Dermis microvascular lymphatic vessel endothelial cell (primary cell): ENCODE measurements around the gene RPUSD3. TPM values are rescaled to one million over a fixed set of nuclear protein-coding genes. Genes with fewer than 3 reads are reported as not detected.

Experiments
- DNase-seq, 2 donors: peaks; one replicate each; pipeline versions ENCODE4 v3.0.0 to v3.0.0-alpha.2; 2010; ENCODE audit warnings: low read depth in 2 of 2
- total RNA-seq: library from RNA; depleted of rRNA; stranded (reverse); fragments of >200 nt; gene quantifications from 2 replicates; pipeline ENCODE4 v1.2.1, GENCODE V29; 2014

RPUSD3 gene
- total RNA-seq, 1 donor from 2014 or later = 16.7 TPM

DNA sequence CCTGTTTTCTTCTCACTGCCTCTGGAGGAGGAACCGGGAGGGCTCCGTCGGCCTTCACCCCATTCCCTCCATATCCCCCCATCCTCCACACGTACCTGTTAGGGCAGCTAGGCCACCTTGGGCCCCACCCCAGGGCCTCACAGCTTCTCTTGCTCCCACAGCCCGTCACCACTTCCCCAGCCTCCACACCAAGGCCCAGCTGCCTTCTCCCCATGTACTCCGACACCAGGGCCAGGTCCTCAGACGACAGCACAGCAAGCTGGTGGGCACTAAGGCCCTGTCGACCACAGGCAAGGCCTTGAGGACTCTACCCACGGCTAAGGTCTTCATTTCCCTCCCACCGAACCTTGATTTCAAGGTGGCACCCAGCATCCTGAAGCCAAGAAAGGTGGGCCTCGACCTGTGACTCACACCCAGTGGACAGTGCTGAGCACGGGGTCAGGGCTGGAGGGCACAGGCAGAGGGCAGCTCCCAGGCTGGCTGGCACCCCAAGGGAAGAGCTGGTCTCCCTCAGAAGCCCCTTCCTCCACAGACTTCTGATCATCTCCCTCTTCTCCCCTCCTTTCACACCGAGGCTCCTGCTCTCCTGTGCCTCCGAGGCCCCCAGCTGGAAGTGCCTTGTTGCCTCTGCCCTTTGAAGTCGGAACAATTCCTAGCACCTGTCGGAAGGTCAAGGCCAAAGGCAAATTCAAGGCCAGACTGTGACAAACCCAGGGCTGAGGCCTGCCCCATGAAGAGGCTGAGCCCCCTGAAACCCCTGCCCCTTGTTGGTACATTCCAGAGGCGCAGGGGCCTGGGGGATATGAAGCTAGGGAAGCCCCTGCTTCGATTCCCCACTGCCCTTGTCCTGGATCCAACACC is 9.1 kb downstream of the RPUSD3 start:
- DNase-seq = no peak

DNA sequence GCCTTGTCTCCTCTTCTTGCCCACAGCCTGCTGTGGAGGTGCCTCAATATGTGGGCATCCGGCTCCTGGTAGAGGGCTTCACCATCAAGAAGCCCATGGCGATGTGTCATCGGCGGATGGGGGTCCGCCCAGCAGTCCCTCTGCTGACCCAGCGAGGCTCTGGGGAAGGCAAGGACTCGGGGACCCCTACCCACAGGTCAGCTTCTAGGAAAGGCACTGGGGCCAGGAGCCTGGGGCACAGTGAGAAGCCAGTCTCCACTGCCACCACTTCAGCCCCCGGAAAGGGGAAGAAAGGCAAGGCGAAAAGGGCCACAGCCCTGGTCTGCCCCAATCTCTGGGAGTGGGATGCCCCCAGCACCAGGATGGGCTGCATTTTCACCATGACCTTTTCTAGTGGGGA is 10.7 kb downstream of the RPUSD3 start:
- DNase-seq = no peak

DNA sequence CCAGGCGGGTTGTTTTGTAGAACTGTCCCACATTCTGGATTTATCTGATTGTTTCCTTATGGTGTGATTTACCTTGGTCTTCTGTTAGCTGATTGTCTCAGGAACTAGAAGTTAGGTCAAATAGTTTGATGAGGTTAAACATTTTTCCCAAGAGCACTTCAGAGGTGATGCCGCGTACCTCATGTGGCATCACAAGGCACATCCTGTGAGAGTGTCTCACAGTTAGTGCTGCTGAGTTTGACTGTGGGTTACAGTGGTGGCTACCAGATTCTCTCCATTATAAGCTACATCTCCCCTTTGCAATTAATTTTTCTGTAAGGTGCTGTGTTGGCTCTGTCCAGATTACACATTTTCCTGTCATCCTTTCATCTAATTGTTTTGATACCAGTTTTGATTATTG is 12.6 kb downstream of the RPUSD3 start:
- no peak for DNase-seq

DNA sequence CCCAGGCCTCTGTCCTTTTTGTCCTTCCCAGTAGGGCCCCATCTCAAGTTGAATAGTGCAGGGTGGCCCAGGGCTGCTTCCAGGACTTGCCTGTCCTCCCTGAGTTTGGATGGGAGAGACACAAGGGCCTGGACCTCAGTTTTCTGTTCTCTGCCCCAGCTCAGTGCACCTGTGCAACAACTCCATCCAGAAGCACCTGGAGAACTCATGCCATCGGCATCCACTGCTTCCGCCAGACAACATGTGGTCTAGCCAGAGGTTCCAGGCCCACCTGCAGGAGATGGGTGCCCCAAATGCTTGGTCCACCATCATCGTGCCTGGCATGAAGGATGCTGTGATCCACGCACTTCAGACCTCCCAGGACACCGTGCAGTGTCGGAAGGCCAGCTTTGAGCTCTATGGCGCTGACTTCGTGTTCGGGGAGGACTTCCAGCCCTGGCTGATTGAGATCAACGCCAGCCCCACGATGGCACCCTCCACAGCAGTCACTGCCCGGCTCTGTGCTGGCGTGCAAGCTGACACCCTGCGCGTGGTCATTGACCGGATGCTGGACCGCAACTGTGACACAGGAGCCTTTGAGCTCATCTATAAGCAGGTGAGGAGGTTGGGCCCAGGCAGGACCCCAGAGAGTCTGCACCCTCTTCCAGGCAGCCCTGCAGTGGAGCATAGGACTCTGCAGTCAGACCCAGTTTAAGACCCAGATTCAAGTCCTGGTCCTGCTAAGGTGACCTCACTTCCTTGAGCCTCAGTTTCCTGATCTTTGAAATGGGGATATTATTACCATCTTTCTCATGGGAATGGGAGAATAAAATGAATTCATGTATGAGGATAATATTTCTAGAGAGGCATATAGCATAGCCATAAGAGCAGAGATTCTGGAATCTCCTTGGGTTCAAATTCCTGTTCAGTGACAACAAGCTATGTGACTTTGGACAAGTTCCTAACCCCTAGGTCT is 14.7 kb downstream of the RPUSD3 start:
- no peak for DNase-seq

DNA sequence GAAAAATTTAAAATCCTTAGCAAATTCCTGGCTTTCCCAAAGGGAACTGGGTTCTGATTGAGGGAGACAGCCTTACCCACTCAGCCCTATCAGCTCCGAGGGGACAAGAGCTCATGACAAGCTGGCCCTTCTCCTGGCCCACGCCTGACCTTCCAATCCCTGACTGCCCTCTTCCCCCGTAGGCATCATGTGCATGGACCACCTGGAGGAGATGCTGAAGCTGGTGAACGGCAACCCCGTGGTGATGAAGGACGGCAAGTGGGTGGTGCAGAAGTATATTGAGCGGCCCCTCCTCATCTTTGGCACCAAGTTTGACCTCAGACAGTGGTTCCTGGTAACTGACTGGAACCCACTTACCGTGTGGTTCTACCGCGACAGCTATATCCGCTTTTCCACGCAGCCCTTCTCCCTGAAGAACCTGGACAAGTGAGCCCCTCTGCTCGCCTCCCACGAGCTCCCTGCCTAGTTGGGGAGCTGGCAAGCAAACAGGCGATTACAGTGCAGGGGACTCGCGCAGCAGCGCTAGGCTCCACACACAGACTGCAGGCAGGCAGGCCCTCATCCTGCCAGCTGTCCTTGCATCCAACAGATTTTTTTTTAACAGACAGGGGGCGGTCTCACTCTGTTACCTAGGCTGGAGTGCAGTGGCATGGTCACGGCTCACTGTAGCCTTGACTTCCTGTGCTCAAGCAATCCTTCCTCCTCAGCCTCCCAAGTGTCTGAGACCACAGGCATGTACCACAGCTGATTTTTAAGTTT is 16.8 kb downstream of the RPUSD3 start:
- DNase-seq = peak in 1 of 2 donors; percentile 21

DNA sequence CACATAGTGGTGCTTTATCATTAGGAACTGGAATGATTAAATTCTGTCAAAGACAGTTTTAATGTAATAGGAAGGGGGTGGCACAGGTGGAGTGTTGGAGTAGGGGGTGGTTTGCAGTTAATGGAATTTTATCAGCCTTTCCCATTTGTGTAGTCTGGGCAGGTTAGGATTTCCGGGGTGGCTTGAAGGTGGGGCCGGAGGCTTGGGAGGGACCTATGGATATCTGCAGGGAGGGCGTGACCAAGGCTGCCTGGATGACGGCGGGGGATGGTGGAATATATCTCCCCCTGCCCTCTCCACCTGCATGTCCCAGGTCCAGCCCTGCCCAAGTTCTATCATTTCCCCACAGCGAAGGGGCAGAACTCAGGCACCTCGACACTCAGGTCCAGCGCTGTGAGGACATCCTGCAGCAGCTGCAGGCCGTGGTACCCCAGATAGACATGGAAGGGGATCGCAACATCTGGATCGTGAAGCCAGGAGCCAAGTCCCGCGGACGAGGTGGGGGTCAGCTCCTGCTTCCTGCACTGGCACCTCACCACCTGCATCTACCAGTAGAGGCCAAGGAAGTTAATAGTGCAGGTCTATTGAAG is 18.3 kb downstream of the RPUSD3 start:
- no peak for DNase-seq

DNA sequence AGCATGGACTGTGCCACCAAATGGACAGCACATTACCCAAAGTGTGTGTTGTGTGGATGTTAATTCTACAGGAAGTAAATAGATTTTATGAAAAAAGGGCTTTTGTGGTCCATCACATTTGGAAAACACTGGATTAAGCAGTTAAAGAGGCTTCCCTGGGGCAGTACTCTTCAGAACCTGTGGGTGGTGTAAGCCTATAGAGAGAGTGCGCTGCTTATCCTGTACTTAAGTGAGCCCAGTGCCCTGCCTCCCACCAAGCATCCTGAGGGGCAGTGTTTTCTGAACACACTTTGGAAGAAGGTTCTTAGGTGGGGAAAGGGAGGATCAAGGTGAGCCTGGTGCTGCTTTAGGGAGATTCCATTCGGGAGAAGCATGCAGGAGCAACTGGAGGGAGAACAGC is 22.9 kb downstream of the RPUSD3 start:
- DNase-seq = peak in 1 of 2 donors; percentile 23

DNA sequence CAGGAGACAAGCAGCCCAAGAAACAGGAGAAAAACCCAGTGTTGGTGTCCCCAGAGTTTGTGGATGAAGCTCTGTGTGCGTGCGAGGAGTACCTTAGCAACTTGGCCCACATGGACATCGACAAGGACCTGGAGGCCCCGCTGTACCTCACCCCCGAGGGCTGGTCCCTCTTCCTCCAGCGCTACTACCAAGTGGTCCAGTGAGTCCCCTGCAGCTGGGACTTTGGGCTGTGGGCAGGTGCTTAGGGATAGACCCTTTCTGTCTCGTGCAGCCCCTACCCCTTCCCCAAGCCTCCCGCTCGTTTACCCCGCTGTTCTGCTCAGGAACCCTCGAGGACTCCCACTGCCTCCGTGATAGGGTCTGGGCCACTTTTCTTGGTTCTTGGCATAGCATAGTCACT is 23.3 kb downstream of the RPUSD3 start:
- DNase-seq = no peak

DNA sequence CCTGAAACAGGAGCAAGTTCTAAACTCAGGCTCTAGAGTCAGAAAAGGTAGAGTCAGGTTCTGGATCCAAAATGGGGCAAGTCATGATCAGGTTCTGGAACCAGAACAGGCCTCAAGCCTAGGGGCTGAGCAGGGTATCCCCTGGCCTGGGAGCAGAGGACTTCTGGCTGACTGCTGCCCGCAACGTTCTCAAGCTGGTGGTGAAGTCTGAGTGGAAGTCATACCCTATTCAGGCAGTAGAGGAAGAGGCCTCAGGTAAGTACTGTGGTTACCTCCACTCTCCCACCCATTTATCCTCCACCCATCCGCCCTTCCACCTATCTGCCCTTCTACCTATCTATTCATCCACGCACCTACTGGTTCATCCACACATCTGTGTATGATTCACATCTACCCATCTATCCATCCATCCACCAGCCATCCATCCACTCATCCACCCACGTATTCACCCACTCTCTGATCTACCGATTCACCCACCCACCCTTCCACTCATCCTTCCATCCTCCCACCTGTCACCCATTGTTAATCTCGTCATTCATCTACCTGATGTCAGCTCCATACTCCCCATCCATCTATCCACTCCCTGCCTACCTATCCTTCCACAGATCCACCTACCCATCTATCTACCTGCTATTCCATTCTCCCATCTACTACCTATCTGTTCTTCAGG is 25.0 kb downstream of the RPUSD3 start:
- no peak for DNase-seq

DNA sequence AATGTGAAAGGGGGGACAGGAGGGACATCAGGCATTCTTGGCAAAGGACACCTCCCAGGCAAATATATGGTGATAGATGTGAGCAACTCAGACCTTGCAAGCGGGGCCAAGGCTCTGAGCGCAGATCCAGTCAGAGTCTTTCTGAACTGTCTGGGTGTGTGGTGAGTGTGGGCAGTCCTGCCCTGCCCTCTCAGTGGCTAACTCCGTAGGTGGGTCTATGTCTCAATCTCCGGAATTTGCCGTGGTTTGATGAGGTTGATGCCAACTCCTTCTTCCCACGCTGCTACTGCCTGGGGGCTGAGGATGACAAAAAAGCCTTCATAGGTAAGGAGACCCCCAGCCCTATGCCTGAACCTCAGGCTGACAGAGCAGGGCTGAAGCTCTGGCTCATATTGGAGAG is 26.4 kb downstream of the RPUSD3 start:
- DNase-seq = no peak

DNA sequence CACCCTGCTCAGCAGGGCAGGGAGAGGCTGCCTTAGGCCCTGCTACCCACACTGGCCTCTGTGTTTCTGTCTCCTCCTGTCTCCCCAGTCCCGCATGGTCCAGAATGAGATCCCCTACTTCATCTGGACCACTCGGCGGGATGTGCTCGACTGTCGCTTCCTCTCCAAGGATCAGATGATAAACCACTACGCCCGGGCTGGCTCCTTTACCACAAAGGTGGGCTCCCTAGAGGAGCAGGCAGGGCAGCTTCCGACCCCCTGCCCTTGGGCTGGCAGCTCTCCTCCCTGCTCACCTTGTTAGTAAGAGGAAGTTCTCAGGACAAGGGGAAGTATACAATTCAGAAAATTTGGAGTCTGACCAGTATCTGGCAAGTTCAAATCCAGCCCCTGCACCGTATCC is 27.8 kb downstream of the RPUSD3 start:
- DNase-seq = no peak

DNA sequence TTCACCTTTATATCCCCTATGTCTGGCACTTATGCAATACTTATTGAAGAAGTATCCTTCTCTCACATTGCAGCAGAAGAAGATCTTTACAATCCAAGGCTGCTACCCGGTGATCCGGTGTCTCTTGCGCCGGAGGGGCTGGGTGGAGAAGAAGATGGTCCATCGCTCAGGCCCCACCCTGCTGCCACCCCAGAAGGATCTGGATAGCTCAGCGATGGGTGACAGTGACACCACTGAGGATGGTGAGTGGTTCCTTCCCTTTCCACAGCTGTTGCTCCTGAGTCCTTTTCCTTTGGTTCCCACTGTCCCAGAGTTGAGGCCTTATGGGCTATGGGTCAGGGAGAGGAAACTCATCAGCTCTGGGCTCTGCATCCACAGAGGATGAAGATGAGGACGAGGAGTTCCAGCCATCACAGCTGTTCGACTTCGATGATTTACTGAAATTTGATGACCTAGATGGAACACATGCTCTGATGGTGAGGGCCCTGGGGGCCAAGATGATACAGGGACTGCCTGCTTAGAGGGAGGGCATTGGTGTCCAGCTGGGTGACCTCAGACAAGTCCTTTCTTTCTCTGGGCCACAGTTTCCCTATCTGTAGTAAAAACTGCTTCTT is 30.8 kb downstream of the RPUSD3 start:
- no peak for DNase-seq

DNA sequence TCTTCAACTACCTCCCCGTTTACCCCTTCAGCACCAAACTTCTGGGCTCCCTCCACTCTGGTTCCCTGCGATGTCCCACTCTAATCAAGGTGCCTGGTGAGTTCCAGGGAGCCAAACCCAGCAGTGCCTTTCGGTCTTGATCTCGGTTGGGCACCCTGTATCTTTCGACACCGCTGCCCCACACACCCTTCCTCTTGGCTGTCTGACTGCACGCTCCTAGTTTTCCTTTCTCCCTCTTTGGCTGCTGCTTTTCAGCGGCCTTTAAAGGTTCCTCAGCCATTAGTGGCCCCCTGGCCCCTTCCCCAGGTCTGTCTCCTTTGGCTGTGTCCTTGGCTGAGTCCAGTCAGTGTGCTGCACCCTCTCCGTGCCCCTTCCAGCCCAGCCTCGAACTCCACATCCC is 33.0 kb downstream of the RPUSD3 start:
- no peak for DNase-seq

DNA sequence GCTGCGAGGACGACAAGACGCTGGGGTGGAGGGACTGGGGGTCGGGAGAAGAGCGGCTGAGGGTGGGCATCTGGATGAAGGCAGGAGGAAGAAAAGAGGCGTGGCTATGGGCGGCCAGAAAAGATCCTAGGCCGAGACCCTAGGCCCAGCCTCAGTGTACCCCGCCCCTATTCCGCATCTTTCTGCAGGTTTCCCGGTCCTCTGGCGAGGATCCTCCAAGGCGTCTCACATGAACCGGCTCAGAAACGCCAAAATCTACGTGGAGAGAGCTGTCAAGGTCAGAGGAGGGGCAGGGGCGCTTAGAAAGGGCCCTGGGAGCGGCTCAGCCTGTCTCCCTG is 33.4 kb downstream of the RPUSD3 start:
- no peak for DNase-seq

DNA sequence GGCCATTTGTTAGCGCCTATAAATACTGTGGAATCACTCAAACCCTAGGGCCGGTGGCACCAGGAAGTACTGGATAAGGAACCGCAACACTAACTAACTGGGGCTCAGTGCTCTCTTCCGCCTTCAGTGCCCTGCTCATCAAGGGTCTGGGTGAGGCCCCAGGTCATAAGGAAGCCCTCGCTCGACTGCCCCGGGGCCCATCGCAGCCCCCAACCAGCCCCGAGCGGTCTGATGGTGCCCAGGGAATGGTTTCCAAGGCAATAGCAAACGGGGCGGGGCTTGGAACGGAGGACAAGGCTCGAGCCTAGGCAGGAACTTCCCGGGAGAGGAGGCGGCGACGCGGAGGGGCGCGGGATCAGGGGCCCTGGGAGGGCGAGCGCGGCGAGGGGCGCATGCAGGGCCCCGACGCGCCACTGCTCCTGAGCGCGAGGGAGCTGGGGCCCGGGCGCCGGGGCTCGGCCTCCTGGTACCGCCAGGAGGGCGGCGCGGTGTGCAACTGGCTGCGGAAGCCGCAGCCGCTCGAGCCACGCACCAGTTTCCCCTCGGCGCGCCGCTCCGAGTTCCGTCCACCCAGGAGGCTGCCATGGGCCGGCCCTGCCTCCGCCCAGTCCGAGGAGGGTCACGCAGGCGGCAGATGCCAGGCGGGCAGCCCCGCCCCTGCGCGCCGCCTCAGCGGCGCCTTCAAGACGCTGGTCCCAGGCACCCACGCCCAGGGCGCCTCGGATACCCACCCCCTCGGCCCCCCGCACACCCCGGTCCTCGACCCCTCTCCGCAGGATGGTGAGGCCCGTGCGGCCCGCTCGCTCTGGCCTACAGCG is 34.0 kb downstream of the RPUSD3 start, which contains the start of gene TTLL3:
Gene TTLL3 (plus strand): TSS at position 648 of the 818 bp plus-strand sequence. CDS start 400 bp downstream, outside the sequence.
- DNase-seq = peak in 1 of 2 donors; percentile 66

DNA sequence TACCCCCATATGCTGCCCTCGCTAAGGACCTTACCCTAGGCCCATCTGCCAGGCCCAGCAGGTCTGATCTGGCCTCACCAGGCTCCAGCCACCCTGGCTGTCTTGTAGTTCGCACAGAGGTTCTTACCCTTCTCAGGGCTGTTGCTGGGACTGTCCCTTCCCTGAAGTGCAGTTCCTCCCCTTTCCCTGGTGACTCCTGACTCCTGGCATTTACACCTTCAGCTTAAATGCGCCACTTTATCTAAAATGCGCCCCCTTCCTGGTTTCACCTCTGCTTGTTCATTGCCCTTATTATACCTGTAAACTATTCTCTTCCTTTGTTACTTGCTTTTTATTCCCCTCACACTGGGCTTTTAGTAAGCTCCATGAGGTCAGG is 34.6 kb downstream of the RPUSD3 start:
- DNase-seq = no peak

DNA sequence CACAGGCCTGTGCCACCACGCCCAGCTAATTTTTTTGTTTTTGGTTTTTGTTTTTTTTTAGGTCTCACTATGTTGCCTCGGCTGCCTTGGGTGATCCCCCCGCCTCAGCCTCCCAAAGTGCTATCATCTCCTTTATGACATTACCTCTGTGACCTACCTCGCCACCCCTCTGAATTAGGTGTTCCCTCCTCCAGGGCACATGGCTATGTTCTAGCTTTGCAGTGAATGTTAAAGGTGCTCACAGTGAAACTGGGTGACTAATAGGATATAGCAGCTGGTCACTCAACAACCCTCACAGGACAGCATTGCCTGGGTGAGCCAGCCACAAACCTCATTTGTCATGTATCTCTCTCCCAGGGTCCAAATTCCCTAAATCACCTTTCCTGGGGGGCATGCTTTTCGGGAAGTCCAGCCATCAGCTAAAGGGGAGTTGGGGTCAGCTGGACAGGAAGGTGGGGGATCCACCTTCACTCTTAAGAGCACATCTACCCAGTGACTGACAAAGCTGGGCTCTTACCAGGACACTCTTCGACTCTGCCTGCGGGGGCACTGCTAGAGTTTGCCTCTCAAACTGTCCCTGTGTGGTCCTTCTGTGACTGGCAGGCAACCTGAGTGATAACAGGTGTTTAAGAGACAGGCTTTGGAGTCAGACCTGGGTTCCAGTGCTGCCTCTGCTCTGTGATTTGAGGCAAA is 35.3 kb downstream of the RPUSD3 start:
- DNase-seq = peak in 1 of 2 donors; percentile 48

DNA sequence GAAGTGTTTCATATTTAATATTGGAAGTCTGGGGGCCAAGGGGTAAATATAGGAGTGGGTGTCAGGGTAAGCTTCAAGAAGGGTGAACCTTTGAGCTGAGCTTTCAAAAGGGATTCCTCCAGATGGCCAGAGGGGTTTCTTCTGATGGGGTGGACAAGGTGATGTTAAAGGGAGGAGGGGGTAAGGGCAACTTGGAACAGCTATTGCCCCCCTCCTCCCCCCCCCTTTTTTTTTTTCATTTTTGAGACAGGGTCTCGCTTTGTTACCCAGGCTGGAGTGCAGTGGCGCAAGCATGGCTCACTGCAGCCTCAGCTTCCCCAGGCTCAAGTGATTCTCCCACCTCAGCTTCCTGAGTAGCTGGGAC is 35.8 kb downstream of the RPUSD3 start:
- DNase-seq = no peak
